ENCODE data around the gene NAP1L5.

Gene NAP1L5

DNA sequence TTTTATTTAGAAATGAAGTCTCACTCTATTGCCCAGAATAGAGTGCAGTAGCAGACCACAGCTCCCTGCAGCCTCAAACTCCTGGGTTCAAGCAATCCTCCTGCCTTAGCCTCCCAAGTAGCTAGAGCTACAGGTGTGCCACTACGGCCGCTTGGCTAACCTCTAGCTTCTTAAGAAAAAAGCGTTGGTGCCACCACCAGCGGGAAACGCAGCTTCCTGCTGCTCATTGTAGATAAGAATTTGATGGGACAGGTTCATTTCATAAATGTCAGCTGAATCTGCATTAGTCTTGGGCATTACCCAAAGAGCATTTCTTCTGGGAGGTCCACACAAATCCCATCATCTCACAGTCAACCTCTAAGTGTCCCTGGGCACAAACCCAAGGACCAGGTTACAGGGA lies 33.2 kb upstream of the NAP1L5 start:
- H3K36me3 ChIP-seq: peaks cover 44 to 60% (median 49%) of the 10 kb centered on the region in 3 donors
- peaks cover 0 to 32% (median 18%) of the 10 kb centered on the region in 4 donors for H3K4me1 ChIP-seq
- H3K4me3 ChIP-seq: no peak overlapping the region
- no peak for DNase-seq
- H3K27me3 ChIP-seq: no peaks in the 10 kb centered on the region
- no peak overlapping the region for H3K27ac ChIP-seq
- intact Hi-C loops (cut with DNase I; ENCODE audit: low total_unique reads): no loop called here
- TF ChIP-seq, protein P1, sequence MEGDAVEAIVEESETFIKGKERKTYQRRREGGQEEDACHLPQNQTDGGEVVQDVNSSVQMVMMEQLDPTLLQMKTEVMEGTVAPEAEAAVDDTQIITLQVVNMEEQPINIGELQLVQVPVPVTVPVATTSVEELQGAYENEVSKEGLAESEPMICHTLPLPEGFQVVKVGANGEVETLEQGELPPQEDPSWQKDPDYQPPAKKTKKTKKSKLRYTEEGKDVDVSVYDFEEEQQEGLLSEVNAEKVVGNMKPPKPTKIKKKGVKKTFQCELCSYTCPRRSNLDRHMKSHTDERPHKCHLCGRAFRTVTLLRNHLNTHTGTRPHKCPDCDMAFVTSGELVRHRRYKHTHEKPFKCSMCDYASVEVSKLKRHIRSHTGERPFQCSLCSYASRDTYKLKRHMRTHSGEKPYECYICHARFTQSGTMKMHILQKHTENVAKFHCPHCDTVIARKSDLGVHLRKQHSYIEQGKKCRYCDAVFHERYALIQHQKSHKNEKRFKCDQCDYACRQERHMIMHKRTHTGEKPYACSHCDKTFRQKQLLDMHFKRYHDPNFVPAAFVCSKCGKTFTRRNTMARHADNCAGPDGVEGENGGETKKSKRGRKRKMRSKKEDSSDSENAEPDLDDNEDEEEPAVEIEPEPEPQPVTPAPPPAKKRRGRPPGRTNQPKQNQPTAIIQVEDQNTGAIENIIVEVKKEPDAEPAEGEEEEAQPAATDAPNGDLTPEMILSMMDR (IDR thresholded peaks at IDR 0.05): no peak
- H3K9me3 ChIP-seq: no peaks in the 10 kb centered on the region

DNA sequence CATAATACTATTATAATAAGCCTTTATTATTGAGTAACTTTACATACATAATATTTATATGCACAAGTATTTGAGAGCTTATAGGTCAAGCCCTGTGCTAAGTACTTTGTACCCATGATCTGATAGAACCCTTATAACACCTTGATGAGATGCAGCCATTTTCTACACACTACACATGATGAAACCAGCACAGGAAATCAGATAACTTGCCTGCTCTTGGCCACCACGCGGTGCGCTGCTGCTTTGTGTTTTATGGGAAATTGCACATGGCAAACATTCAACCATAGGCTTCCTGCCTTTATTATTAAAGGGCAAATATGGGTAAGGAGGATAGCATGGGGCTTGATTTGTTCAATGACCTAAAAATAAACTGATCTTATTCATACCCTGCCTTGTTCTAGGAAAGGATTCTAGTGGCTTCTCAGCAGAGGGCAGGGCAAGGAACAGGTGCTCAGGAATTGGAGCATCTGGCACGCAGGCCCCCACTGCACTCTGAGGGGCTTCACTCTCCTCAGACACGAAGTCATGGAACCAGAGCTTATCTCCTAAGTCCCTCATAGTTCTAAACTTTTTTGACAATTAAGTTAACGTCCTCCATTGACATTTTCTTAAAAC lies 31.6 kb upstream of the NAP1L5 start:
- no peaks in the 10 kb centered on the region for H3K27me3 ChIP-seq
- no peak overlapping the region for H3K27ac ChIP-seq
- intact Hi-C loops (cut with DNase I; ENCODE audit: low total_unique reads): no loop called here
- H3K4me3 ChIP-seq: no peak overlapping the region
- no peaks in the 10 kb centered on the region for H3K9me3 ChIP-seq
- peaks cover 44 to 67% (median 50%) of the 10 kb centered on the region in 3 donors for H3K36me3 ChIP-seq
- TF ChIP-seq, protein P1 (IDR thresholded peaks at IDR 0.05): no peak
- DNase-seq: no peak
- H3K4me1 ChIP-seq: peaks cover 0 to 27% (median 8%) of the 10 kb centered on the region in 4 donors

DNA sequence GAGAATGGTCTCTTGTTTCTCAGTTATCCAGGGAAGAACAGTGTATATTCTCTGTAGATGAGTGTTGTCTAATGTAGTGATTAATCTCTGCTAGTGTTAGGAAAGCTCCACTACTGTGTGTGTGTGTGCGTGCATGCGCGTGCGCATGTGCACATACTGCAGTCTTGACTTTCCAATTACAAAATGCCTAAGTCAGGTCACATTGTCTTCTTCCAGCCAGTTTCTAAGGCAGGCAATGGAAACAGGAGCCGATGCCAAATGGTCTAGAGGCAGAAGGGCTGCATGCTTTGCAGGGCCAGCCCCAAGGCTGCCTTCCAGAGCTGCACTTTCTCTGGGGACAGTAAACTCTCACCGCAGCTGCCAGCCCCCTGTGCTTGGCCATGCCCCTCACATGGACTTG lies 30.5 kb upstream of the NAP1L5 start:
- DNase-seq: peak; percentile 70 to 81
- H3K4me3 ChIP-seq: no peak overlapping the region
- peaks cover 0 to 33% (median 13%) of the 10 kb centered on the region in 4 donors for H3K4me1 ChIP-seq
- H3K36me3 ChIP-seq: peaks cover 44 to 75% (median 50%) of the 10 kb centered on the region in 3 donors
- intact Hi-C loops (cut with DNase I; ENCODE audit: low total_unique reads): no loop called here
- H3K27me3 ChIP-seq: no peaks in the 10 kb centered on the region
- TF ChIP-seq, protein P1 (IDR thresholded peaks at IDR 0.05): no peak
- peak overlapping the region in 1 of 2 donors; percentile 29 for H3K27ac ChIP-seq
- no peaks in the 10 kb centered on the region for H3K9me3 ChIP-seq

DNA sequence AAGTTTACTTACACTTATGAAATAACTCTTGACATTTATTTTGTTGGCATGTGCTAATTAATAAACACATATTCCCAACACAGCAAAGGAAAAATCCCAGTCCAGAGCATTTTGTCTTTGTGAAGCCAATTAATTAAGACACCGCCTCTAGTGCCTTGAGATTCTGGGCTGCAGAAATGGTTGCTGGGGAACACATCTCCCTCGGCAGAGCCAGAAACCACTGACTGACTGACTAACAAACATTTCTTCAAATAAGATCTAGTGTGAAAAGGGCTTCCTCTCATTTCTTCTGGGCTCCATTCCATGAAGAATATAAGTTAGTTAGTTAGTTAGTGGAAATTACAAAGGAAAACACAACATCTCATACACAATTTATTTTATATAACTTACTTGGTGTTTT lies 28.4 kb upstream of the NAP1L5 start:
- TF ChIP-seq, protein P1 (IDR thresholded peaks at IDR 0.05): no peak
- peaks cover 40 to 71% (median 44%) of the 10 kb centered on the region in 3 donors for H3K36me3 ChIP-seq
- intact Hi-C loops (cut with DNase I; ENCODE audit: low total_unique reads): no loop called here

DNA sequence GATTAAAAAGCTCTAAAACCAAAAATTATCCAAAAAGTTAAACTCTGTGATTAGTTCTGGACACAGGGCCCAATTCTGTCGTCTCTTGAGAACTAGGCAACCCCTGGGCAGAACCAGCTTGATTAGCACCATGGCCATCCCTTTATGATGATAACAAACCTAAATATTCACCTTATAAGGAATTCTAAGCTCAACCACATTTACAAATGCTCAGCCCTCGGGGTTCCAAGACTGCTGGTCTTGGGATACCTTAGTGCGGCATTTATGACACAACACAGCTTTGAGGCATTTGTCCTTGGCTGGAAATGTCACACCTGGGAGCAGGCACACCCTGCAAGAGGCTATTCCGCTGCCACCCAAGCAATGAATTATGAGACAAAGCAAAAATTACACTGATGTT lies 27.5 kb upstream of the NAP1L5 start:
- Histone ChIP-seq H3K4me1 (peaks cover 0 to 63% (median 38%) of the 10 kb centered on the region in 4 donors), H3K27me3 (no peaks in the 10 kb centered on the region), H3K36me3 (peaks cover 32 to 63% (median 35%) of the 10 kb centered on the region in 3 donors), H3K9me3 (no peaks in the 10 kb centered on the region), H3K4me3 (no peak overlapping the region), H3K27ac (peak overlapping the region in 1 of 2 donors; percentile 17)
- no peak for DNase-seq
- intact Hi-C loops (cut with DNase I; ENCODE audit: low total_unique reads): no loop called here
- TF ChIP-seq, protein P1 (IDR thresholded peaks at IDR 0.05): no peak

More for the DNA sequence above, 28.4 kb upstream of the NAP1L5 start:
- Histone ChIP-seq H3K27ac (no peak overlapping the region), H3K4me3 (no peak overlapping the region), H3K4me1 (peaks cover 0 to 54% (median 32%) of the 10 kb centered on the region in 4 donors), H3K9me3 (no peaks in the 10 kb centered on the region), H3K27me3 (no peaks in the 10 kb centered on the region)
- DNase-seq: no peak
